CD4-positive, alpha-beta T cell (primary cell): Measurements from ENCODE around the gene STARD13. TPM values are rescaled to one million over a fixed set of nuclear protein-coding genes. Genes with fewer than 3 reads are reported as not detected.
"Not testable (repeated sequence)": the region's sequence is repeated elsewhere in the genome, so short reads cannot be mapped to it uniquely, and the experiment has no call there.

Source experiments
- ATAC-seq: fragments of 200-7000 bp; cut with Tn5 transposase; one replicate; pipeline ENCODE4 v1.10.0; 2022; ENCODE audit warnings: mild to moderate bottlenecking; ENCODE audit not compliant: poor library complexity
- CTCF ChIA-PET: fragments of 350-600 bp; sonication (Branson Sonifier 250); formaldehyde crosslinking; loops from one replicate; lab custom pipeline; 2021; ENCODE audit warnings: antibody characterized with exemption, inconsistent platforms; lab: Charles Lee
- POLR2A ChIA-PET: fragments of 350-600 bp; sonication (Branson Sonifier 250); formaldehyde crosslinking; loops from one replicate; lab custom pipeline; 2021; ENCODE audit warnings: antibody characterized with exemption, inconsistent platforms; lab: Charles Lee
- DNase-seq, 14 experiments: peaks; one replicate each; pipeline ENCODE4 v3.0.0-alpha.2; 2013 to 2020; ENCODE audit warnings: mixed read lengths in 2 of 14
- H3K27ac ChIP-seq, 2 donors: one replicate each; pipeline versions ENCODE4 v1.5.1 to v1.7.0; 2013; ENCODE audit warnings: low read length in 2 of 2, low read depth in 1 of 2, mild to moderate bottlenecking in 1 of 2
- H3K27me3 ChIP-seq, 2 experiments: 1 replicate in 1 of 2; 2 replicates in 1 of 2; pipeline versions ENCODE4 v1.6.1 to v1.7.0; 2013; ENCODE audit warnings: low read length in 2 of 2, control low read depth in 1 of 2, mild to moderate bottlenecking in 1 of 2, moderate library complexity in 1 of 2; ENCODE audit not compliant: insufficient read depth in 2 of 2, control insufficient read depth in 1 of 2
- H3K36me3 ChIP-seq: one replicate; pipeline ENCODE4 v1.6.1; 2013; ENCODE audit warnings: low read length, control low read depth; ENCODE audit not compliant: insufficient read depth
- H3K4me1 ChIP-seq: one replicate; pipeline ENCODE4 v1.6.1; 2013; ENCODE audit warnings: low read length, control low read depth; ENCODE audit not compliant: insufficient read depth
- H3K4me3 ChIP-seq: one replicate; pipeline ENCODE4 v1.5.1; 2013; ENCODE audit warnings: mild to moderate bottlenecking, low read length, moderate library complexity
- H3K9me3 ChIP-seq, 2 experiments: 1 replicate in 1 of 2; 2 replicates in 1 of 2; pipeline versions ENCODE4 v1.6.1 to v1.7.0; 2013; ENCODE audit warnings: low read length in 2 of 2, mild to moderate bottlenecking in 2 of 2, control low read depth in 1 of 2, moderate library complexity in 1 of 2; ENCODE audit not compliant: control insufficient read depth in 1 of 2, insufficient read depth in 1 of 2
- H3K27ac Mint-ChIP-seq: one replicate; pipeline ENCODE4 v1.8.0; 2020; ENCODE audit warnings: mixed read lengths
- H3K27me3 Mint-ChIP-seq: one replicate; pipeline ENCODE4 v1.8.0; 2021; ENCODE audit warnings: mixed read lengths
- H3K36me3 Mint-ChIP-seq: one replicate; pipeline ENCODE4 v1.8.0; 2021; ENCODE audit warnings: low read depth, mixed read lengths
- H3K4me1 Mint-ChIP-seq: one replicate; pipeline ENCODE4 v1.8.0; 2021; ENCODE audit warnings: low read depth, mixed read lengths
- H3K4me3 Mint-ChIP-seq: one replicate; pipeline ENCODE4 v1.8.0; 2020; ENCODE audit warnings: mild to moderate bottlenecking, mixed read lengths
- H3K9me3 Mint-ChIP-seq: one replicate; pipeline ENCODE4 v1.8.0; 2020; ENCODE audit warnings: mixed read lengths
- intact Hi-C, 2 experiments: fragments of 100-400 bp; cut with DNase I in 1 of 2; cut with micrococcal nuclease in 1 of 2; formaldehyde crosslinking; loops; one replicate each; pipeline versions ENCODE4 v1.15.1 to v1.9.0; 2023 to 2025; cut with DNase I, micrococcal nuclease
- total RNA-seq, 174 experiments: library from RNA in 2 of 174; stranded (reverse) in 2 of 174; gene quantifications; one replicate each; pipeline ENCODE4 v1.2.3 and lab custom pipeline; 2021 to 2026
- TF ChIP-seq, protein P1 (sequence below): fragments of 200-600 bp; IDR thresholded peaks from one replicate; pipeline ENCODE4 v1.8.0; 2022; ENCODE audit warnings: antibody characterized with exemption, mild to moderate bottlenecking

The STARD13 gene
- total RNA-seq, 2 experiments from 2014 or later, result not detected

DNA sequence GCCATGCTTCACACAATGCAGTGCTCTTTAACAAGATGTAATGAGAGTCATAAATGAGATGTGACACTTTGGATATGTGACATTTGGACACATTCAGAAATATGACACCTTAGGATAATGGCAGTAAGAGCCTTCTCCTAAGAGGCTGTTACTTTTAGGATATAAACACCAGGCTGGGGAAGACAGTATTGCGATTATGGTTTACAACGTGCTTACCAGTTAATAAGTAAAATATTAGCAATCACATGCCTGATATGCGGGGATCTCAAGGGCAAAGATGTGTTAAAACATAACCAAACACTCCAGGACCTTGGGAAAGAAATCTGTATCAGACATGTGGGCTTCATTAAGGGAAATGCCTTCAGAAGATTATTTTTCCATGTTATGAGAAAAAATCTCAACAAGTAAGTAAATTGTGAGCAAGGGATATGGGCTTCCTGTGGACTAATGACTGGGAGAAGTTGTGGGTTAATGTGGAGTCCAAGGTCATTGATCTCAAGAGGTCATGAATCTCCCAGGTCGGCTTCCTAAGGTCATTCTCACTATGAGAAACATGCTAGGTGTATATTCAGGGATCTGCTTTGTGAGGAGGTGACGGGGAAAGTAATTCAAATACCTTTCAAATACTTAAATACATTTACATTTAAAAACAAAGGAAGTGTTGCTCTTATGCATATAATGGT, 105.3 kb downstream of the STARD13 start:
- CTCF ChIA-PET, result no interaction called here

DNA sequence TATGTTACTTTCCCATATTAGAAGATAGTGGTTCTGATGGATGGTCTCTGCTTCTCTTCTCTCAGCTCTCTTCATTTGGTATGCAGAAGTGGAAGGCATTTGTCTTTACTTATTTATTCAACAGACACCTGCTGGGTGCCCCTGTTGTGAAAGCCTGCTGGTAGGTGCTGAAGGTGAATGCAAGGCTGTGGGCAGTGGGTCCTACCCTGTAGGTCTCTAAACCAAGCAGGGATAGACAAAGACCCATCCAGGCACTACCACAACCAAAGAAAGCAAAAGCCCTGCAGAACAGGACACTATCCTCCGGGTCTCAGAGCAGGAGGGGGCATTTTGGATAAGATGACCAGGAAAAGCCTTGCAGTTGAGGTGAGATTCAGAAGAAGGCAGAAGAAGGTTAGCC, 106.1 kb downstream of the STARD13 start:
- Histone ChIP-seq H3K27ac (no peak overlapping the region), H3K4me1 (no peaks in the 10 kb centered on the region), H3K9me3 (no peaks in the 10 kb centered on the region), H3K27me3 (no peaks in the 10 kb centered on the region), H3K36me3 (no peaks in the 10 kb centered on the region), H3K4me3 (no peak overlapping the region)
- Mint-ChIP-seq H3K9me3 (no peaks in the 10 kb centered on the region), H3K27me3 (peaks cover 29% of the 10 kb centered on the region), H3K27ac (no peak overlapping the region), H3K36me3 (no peaks in the 10 kb centered on the region), H3K4me3 (no peak overlapping the region), H3K4me1 (no peaks in the 10 kb centered on the region)
- CTCF ChIA-PET, result no interaction called here
- DNase-seq, result no peak
- TF ChIP-seq, protein P1, sequence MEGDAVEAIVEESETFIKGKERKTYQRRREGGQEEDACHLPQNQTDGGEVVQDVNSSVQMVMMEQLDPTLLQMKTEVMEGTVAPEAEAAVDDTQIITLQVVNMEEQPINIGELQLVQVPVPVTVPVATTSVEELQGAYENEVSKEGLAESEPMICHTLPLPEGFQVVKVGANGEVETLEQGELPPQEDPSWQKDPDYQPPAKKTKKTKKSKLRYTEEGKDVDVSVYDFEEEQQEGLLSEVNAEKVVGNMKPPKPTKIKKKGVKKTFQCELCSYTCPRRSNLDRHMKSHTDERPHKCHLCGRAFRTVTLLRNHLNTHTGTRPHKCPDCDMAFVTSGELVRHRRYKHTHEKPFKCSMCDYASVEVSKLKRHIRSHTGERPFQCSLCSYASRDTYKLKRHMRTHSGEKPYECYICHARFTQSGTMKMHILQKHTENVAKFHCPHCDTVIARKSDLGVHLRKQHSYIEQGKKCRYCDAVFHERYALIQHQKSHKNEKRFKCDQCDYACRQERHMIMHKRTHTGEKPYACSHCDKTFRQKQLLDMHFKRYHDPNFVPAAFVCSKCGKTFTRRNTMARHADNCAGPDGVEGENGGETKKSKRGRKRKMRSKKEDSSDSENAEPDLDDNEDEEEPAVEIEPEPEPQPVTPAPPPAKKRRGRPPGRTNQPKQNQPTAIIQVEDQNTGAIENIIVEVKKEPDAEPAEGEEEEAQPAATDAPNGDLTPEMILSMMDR, result no peak
- intact Hi-C loops, result no loop called here
- POLR2A ChIA-PET, result no interaction called here
- ATAC-seq, result no peak

More for the DNA sequence above, 105.3 kb downstream of the STARD13 start:
- Mint-ChIP-seq H3K9me3 (no peaks in the 10 kb centered on the region), H3K27ac (no peak overlapping the region), H3K36me3 (no peaks in the 10 kb centered on the region), H3K4me3 (no peak overlapping the region), H3K27me3 (peaks cover 23% of the 10 kb centered on the region), H3K4me1 (no peaks in the 10 kb centered on the region)
- intact Hi-C loops, result no loop called here
- Histone ChIP-seq H3K27me3 (no peaks in the 10 kb centered on the region), H3K4me1 (no peaks in the 10 kb centered on the region), H3K36me3 (no peaks in the 10 kb centered on the region), H3K9me3 (no peaks in the 10 kb centered on the region), H3K27ac (no peak overlapping the region), H3K4me3 (no peak overlapping the region)
- ATAC-seq, result no peak
- TF ChIP-seq, protein P1, result no peak
- no peak for DNase-seq
- POLR2A ChIA-PET, result no interaction called here

DNA sequence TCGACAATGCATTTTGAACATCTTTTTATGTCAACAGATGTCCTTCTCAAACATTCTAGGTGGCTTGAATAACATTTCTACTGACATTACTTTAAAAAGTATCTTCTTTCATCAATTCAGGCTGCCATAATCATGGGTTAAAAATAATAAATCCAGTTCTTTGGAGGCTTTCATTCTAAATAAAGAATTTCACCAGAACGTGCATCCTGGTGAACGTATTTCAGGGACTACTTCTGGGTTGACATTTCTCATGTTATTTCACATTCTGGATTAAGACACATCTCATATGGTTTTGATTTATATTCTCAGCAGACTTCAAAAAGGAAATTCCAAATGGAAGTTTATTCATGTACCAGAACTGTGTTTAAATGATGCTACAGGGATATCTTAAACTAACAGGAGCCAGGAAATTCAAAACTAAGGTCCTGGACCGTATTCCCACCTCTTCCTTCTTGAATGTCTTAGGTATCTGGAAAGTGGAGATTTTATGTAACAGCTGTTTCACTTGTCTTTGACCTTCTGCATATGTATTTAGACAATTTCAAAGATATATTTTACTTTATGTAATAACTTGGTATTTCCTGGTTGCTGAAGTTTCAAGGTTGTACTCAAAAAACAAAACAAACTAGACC, 107.2 kb downstream of the STARD13 start:
- Histone ChIP-seq H3K9me3 (no peaks in the 10 kb centered on the region), H3K4me1 (no peaks in the 10 kb centered on the region), H3K4me3 (no peak overlapping the region), H3K36me3 (no peaks in the 10 kb centered on the region), H3K27ac (no peak overlapping the region), H3K27me3 (no peaks in the 10 kb centered on the region)
- TF ChIP-seq, protein P1, result no peak
- Mint-ChIP-seq H3K36me3 (no peaks in the 10 kb centered on the region), H3K9me3 (no peaks in the 10 kb centered on the region), H3K27me3 (peaks cover 27% of the 10 kb centered on the region), H3K4me1 (no peaks in the 10 kb centered on the region), H3K4me3 (no peak overlapping the region), H3K27ac (no peak overlapping the region)
- DNase-seq, result no peak
- ChIA-PET CTCF (no interaction called here), POLR2A (no interaction called here)
- ATAC-seq, result no peak
- intact Hi-C loops, result no loop called here

DNA sequence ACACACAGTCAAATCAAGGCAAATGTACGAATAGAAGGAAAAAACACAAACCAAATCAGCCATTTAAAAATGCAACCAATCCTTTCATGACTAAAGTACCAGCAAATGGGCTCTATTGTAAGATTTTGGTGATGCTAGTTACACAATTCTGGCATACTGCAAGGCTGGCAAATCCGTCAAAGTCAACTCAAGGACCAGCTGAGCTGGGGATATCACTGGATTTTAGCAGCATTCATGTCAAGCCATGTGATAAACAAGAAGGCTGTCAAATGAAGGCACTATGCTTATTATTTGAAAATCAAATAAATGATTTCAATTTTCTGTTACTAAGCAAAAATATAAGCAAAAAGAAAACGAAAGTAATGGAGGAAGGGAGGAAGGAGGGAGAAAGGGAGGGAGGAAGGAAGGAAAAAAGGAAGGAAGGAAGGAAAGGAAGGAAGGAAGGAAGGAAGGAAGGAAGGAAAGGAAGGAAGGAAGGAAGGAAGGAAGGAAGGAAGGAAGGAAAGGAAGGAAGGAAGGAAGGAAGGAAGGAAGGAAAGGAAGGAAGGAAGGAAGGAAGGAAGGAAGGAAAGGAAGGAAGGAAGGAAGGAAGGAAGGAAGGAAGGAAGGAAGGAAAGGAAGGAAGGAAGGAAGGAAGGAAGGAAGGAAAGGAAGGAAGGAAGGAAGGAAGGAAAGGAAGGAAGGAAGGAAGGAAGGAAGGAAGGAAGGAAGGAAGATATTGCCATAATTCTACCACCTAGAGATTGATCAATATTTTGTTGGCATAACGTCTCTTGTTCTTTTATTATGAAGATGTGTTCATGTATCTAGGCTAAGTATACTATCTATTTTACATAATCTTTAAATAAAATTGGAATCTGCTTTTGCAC, 108.0 kb downstream of the STARD13 start:
- H3K36me3 Mint-ChIP-seq, CTCF ChIA-PET, H3K27ac Mint-ChIP-seq, intact Hi-C loops, H3K4me1 Mint-ChIP-seq, POLR2A ChIA-PET, DNase-seq, H3K27me3 ChIP-seq, H3K9me3 ChIP-seq, ATAC-seq, H3K9me3 Mint-ChIP-seq, H3K4me3 ChIP-seq, H3K4me1 ChIP-seq, H3K4me3 Mint-ChIP-seq, H3K27ac ChIP-seq, H3K36me3 ChIP-seq: not testable (repeated sequence)
- H3K27me3 Mint-ChIP-seq, result peaks cover 29% of the 10 kb centered on the region
